GM21447 (cell line): ENCODE results near the gene RTN4RL1.
"Not testable (repeated sequence)": the region's sequence is repeated elsewhere in the genome, so short reads cannot be mapped to it uniquely, and the experiment has no call there.

Source experiments
- ATAC-seq: cut with Tn5 transposase; IDR thresholded peaks from one replicate; pipeline ENCODE4 v1.9.1; 2021; ENCODE audit not compliant: unreplicated experiment

Gene RTN4RL1

DNA sequence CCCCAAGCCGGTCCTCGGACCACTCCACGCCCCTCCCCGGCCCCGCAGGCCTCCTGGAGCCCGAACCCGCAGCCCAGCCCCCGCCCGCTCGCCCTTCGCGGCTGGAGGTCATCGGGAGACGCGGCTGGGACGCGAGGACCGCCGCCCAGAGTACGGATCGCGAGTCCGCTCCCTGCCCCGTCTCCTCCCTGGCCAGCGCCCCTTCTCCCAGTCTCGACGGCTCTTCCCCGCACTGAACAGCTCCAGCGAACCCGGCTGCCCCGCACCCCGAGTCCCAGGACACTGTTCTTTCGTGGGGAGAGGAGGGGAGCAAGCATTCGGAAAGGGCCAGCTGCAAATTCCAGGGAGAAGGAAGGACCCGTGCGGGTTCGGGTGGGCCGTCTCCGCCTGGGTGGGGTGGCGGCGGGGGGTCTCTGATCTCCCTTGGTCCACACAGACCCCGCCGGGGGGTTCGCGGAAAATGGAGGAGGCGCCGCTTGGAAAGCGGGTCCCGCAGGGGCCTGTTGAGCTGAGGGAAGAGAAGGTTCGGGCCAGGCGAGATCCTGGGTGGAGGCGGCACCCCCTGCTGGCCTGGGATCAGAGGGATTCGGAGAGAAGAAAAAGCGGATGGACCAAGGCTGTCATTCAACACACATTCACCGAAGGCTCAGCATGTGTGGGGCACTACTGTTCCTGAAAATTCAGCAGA is 632 bp upstream of the RTN4RL1 start:
- no peak for ATAC-seq

GRCh38 chr17:2024572-2025219 is 438 bp downstream of the RTN4RL1 start:
- no peak for ATAC-seq

- no peak for ATAC-seq
These were observed 1.2 kb downstream of the RTN4RL1 start for GRCh38 chr17:2023692-2024571.

DNA sequence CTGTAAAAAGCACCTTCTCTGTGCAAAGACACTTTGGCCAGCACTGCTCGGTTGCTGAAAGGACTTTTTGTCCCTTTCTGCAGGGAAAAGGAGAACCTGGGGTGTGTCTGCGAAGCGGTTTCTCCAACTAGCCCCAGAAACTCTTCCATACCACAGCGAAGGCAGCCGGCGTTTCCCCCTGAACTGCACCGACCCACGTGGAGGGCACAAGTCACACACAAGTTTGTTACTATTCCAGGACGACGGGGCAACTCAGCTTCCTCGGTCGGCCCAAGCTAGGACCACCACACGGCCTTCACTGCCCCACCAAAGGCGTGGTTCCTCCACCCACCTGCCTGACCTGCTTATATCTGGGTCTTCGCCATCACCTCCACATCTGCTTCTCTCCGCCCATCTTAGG is 1.9 kb downstream of the RTN4RL1 start:
- no peak for ATAC-seq

DNA sequence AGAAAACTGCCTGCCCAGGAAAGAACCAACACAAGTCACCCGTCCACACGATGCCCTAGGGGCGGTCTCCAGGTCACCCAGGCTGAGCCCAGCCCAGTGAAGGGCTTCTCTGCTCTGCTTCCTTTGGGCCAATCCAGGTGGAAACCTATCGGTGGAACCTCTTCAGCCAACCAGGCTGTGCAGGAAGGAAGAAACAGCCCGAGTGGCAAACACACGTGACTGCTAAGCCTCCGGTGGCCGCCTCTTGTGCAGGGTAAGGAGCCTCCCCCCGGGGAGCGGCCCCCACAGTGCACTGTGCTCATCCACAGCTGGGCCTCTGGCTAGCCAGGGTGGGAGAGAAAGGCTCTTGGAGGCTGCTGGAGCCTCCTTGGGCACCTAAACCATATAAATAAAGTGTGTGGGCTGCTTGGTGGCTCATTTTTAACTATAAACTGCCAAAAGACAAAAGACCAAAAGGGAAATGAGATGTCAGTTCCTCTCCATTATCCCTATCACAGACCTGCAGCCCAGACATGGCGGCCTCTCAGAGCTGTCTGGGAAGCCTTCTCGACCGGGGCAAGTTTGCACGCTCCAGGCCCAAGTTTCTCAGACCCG is 2.4 kb downstream of the RTN4RL1 start:
- ATAC-seq: no peak

DNA sequence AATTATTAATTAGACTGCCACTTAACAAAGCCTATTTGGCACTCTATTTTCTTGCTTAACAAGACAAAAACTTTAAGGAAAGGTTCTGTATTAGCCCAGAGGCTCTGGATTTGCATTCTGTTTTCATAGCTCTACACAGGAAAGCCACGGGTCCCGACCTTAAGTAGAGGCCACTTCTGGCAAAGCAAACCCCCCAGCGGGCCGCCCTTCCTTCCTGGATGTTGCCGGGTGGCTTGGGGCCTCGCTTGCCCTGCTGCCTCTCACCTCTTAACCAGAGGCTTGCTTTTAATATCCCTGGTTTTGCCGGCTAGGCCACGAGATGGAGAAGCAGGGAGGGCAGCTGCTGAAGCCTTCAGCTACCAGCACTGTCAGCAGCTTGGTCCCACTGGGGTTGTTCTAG is 4.4 kb downstream of the RTN4RL1 start:
- no peak for ATAC-seq

- ATAC-seq: no peak
These were observed 5.4 kb downstream of the RTN4RL1 start for GRCh38 chr17:2019723-2020122.

- ATAC-seq: no peak
These were observed 6.2 kb downstream of the RTN4RL1 start for GRCh38 chr17:2018716-2019510.

DNA sequence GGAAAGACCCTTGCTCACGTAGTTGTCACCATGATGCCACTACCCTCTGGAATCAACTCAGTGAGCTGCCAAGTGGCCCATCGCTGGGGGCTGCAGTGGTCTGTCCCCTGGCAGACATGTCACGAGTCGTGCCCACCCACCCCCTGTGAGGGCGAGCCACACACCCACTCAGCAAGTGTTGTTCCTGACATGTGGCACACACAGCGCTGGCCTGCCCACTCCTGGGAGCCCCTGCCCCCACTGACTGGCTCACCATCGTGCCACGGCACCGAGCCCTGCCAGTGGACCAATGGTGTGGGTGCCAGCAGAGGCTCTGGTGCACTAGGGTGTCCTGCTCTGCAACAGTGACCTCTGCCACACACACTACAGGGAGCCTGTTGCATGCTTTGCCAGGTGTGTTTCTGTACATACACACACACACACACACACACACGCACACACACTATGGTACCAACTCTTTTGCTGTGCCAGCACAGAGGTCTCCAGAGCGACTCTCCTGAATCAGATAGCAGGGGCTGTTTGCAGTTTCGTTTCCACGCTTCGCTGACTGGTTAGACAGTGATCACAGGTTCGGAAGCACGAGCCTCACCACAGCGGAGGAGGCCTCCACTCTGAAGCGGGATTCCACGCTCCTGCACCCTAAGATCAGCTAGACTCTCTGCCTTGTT is 7.7 kb downstream of the RTN4RL1 start:
- no peak for ATAC-seq

GRCh38 chr17:2016494-2016893 is 8.6 kb downstream of the RTN4RL1 start:
- ATAC-seq: no peak

DNA sequence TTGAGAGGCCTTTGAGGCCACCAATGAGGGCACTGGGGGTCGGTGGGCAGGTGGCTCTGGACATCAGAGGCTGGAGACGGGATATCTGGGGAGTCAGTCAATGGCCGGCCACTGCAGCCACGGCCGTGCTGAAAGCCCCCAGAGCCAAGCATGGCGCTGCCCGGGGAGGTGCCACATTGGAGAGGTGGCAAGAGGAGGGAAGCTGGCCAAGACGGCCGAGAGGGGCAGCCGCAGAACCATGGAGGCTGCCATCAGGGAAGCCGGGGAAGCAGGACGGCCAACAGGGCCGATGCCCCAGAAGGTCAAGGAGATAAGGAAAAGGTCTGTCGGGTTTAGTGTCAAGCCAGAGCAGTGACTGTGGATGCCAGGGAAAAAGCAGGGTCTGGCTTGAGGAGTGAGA is 9.8 kb downstream of the RTN4RL1 start:
- no peak for ATAC-seq

DNA sequence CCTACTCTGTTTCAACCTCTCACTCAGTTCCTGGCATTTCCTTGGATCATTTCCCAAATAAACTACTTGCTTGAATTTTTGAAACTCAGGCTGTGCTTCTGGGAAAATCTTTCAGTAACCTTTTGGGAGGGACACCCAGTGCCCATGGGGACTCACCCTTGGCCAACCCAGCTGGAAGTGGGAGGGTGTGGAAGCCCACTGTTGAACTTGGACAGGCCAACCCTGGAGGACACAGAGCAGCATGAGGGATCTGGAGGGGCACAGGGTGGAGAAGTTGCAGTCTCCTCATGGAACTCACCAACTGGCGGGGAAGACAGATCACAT is 11.2 kb downstream of the RTN4RL1 start:
- no peak for ATAC-seq

GRCh38 chr17:2013220-2013993 is 11.7 kb downstream of the RTN4RL1 start:
- not testable (repeated sequence) for ATAC-seq

DNA sequence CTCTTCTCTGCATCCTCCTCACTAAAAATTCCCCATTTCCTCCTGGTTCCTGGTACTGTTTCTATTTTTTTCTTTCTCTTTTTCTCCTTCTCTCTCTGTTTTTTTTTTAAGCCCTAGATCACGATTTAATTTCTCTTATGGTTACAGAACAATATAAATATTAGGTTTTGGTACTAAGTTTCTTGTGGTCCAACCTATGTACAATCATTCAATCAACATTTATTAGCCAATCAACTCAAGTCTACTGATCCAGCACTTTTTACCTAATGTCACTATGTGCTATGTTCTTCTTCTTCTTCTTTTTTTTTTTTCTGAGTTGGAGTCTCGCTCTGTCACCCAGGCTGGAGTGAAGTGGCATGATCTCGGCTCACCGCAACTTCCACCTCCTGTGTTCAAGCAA is 12.6 kb downstream of the RTN4RL1 start:
- ATAC-seq: no peak

GRCh38 chr17:2011411-2012371 is 13.4 kb downstream of the RTN4RL1 start:
- no peak for ATAC-seq

- no peak for ATAC-seq
These were observed 15.4 kb downstream of the RTN4RL1 start for GRCh38 chr17:2009737-2010136.

DNA sequence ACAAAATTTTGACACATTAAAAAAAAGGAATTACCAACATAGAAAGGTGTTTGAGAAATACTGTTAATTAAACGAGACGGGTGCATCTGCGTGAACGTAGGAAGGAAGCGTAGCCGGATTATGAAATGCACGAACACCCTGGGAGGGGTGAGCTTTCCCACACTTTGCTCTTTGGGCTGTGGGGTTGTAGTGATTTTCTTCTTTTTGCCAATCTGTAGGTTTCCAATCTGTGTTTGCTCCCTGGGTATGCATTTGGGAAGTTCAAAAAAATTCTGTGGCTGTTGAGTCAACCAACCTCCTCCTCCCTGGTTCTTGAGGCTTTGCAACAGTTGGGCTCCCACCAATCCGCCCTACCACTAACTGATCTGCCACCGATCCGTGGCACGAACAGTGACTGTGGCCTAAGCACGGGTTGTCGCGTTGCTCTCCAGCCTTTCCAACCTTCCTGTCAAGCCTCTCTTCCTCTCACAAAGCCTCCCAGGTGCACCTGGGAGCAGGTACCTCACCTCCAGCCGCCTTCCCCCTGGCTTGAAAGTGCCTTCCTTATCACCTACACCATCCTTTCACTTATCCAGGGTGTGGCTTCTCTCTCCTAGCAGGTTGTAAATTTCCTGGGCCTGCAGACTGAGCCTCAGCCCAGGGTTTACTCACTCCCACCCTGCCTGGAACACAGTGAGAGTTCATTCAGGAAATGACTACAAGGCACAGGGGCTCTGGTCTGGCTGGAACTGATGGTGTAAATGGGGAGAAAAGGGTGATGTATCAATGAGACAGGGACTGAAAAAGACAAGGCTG is 16.6 kb downstream of the RTN4RL1 start:
- no peak for ATAC-seq
